Measurements from ENCODE around the gene ABHD5. TPM values are rescaled to one million over a fixed set of nuclear protein-coding genes. Genes with fewer than 3 reads are reported as not detected.

Gene ABHD5
- total RNA-seq, 1 donor from 2014 or later, result 41.5 TPM

DNA sequence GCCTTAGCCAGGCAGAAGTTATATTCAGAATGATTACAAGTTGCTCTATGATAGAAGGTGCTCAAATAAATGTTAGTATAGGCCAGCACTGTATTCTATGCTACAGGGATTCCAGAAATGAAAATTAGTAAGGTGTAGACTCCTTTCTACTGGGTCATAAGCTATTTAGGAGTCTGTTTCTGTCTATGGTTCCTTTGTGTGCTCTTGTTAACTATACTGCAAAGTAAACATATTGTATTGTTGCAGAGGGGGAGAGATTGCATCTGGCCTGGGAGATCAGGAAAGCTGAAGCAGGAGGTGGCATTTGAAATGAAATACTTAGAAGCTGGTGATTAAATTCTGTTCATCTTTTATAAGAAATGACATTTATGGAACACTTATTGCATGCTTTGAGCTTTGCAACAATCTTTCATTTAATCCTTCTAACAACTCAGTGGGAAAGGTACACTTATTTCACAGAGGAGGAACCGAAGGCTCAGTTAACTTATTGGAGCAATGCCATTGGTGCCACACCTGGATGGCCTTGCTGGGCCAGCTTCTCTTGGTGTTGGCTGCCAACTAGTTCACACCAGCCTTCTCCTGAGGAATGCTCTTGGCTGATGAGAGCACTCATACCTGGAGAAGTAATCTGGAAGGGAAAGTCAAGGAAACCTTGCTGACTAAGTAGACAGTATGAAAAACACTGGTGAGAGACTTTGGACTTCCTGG, 39.1 kb downstream of the ABHD5 start:
- TF ChIP-seq, protein P1, sequence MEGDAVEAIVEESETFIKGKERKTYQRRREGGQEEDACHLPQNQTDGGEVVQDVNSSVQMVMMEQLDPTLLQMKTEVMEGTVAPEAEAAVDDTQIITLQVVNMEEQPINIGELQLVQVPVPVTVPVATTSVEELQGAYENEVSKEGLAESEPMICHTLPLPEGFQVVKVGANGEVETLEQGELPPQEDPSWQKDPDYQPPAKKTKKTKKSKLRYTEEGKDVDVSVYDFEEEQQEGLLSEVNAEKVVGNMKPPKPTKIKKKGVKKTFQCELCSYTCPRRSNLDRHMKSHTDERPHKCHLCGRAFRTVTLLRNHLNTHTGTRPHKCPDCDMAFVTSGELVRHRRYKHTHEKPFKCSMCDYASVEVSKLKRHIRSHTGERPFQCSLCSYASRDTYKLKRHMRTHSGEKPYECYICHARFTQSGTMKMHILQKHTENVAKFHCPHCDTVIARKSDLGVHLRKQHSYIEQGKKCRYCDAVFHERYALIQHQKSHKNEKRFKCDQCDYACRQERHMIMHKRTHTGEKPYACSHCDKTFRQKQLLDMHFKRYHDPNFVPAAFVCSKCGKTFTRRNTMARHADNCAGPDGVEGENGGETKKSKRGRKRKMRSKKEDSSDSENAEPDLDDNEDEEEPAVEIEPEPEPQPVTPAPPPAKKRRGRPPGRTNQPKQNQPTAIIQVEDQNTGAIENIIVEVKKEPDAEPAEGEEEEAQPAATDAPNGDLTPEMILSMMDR (IDR thresholded peaks at IDR 0.05), result no peak
- ATAC-seq, result peak; percentile 82
- intact Hi-C loops (cut with DNase I), result no loop called here
- Histone ChIP-seq H3K4me3 (no peak overlapping the region), H3K36me3 (no peaks in the 10 kb centered on the region), H3K27me3 (no peaks in the 10 kb centered on the region), H3K27ac (no peak overlapping the region), H3K9me3 (no peaks in the 10 kb centered on the region), H3K4me1 (no peaks in the 10 kb centered on the region)
- DNase-seq, result no peak

DNA sequence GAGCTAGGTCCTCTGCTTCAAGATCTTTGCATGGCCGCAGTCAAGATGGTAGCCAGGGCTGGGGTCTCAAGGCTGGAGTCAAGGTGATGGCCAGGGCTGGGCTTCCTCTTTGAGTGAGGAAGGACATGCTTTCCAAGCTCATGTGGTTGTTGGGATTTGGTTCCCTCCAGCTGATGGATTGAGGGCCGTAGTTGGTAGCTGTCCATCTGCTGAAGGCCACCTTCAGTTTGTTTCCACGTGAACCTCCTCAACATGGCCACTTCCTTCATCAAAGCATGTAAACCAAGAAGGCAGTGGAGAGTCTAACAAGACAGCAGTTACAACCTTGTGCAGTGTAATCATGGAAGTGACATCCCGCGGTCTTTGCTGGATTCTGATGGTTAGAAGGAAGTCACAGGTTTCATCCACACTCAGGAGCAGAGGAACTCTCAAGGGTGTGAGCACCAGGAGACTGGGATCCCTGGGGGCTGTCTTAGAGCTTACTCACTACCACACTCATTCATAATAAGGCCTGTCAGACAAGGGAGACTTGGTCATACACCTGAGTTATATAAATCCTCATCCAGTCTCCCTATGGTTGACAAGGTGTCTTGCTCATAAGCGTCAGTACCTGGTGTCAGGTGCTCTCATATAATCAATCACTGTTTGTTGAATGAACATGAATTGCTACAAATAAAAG, 42.1 kb downstream of the ABHD5 start:
- Histone ChIP-seq H3K36me3 (no peaks in the 10 kb centered on the region), H3K27ac (no peak overlapping the region), H3K9me3 (no peaks in the 10 kb centered on the region), H3K4me1 (no peaks in the 10 kb centered on the region), H3K27me3 (no peaks in the 10 kb centered on the region), H3K4me3 (no peak overlapping the region)
- DNase-seq, result no peak
- intact Hi-C loops (cut with DNase I), result no loop called here
- TF ChIP-seq, protein P1 (IDR thresholded peaks at IDR 0.05), result no peak
- no peak for ATAC-seq

DNA sequence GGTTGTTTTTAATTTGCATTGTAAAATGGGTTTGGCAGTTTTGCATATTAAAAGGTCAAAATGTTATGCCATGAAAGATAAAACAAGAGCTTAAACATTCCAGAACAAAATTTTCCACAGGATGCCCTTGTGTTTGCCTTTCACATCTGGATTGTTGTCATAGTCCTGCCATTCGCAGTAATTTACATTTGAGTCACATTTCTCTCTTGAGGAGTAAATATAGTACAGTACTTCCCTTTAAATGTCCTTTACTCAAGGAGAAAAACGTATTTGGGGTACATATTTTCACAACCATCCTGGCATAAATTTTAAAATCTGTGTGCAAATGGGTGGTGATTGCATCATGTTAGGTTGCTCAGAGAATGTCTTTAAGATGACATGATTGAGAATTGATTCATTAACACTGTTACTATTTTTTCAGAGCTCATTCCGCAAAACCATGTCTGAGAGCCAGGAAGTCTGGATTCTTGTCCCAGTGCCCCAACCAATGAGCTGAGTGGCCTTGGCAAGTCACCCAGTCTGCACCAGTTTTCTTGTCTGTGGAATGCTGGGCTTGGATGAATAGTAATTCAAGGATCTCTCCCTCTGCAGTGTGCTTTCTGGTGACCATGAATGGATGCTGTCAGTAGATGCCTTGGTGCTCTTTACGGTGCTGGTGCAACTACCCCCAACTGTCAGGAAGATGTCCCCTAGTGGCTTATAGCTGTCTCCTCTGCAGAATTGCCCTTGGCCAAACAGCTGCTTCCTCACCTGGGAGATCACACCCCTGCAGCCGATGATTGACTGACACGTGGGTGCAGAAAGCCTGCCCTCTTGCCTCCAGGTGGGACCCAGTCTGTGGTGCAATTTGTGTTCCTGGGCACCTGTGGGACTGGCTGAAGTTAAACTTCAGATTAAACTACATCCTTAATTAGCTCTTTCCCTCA, 43.0 kb downstream of the ABHD5 start:
- intact Hi-C loops (cut with DNase I), result no loop called here
- DNase-seq, result no peak
- TF ChIP-seq, protein P1 (IDR thresholded peaks at IDR 0.05), result no peak
- no peak overlapping the region for H3K27ac ChIP-seq
- no peaks in the 10 kb centered on the region for H3K27me3 ChIP-seq
- no peaks in the 10 kb centered on the region for H3K36me3 ChIP-seq
- peak; percentile 61 for ATAC-seq
- H3K9me3 ChIP-seq, result no peaks in the 10 kb centered on the region
- no peaks in the 10 kb centered on the region for H3K4me1 ChIP-seq
- H3K4me3 ChIP-seq, result no peak overlapping the region

DNA sequence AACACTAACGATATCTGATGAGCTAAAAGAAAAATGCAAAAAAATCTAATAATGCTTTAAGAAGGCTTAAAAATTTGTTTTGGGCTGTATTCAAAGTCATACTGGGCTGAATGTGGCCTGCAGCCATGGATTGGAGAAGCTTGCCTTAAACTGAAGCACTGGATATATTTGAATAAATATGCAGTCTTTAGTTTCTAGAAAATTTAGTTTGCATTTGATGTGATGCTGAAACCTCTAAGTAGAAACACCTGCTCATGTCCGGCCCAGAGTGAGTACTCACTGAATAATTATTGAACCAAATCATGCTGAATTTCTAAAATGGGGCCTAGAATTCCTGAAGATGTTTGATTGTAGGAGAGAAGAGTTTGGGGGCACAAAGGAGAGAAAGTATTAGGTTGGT, 43.9 kb downstream of the ABHD5 start:
- Histone ChIP-seq H3K27me3 (no peaks in the 10 kb centered on the region), H3K27ac (no peak overlapping the region), H3K9me3 (no peaks in the 10 kb centered on the region), H3K4me1 (no peaks in the 10 kb centered on the region), H3K36me3 (no peaks in the 10 kb centered on the region), H3K4me3 (no peak overlapping the region)
- DNase-seq (no peak), ATAC-seq (no peak)
- TF ChIP-seq, protein P1 (IDR thresholded peaks at IDR 0.05), result no peak
- intact Hi-C loops (cut with DNase I), result no loop called here

DNA sequence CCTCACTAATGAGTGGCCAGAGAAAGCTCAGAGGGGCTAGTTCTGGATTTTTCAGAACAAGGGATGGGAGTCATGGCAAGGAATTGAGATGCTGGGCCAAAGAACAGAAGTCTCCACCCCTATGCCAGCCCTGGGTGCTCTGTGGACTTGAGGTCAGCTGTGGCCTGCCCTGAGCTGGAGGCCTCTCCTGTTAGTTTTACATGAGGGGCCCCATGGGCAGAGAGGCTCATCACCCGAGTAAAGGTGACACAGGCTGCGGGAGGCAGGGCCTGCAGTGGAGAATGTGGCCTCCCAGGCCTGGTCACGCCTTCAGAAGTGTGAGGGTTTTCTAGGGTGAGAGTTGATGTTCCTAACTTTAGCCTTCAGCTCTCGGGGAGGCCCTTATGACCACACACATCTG, 44.9 kb downstream of the ABHD5 start:
- Histone ChIP-seq H3K36me3 (no peaks in the 10 kb centered on the region), H3K27me3 (no peaks in the 10 kb centered on the region), H3K4me3 (no peak overlapping the region), H3K27ac (no peak overlapping the region), H3K9me3 (no peaks in the 10 kb centered on the region), H3K4me1 (no peaks in the 10 kb centered on the region)
- intact Hi-C loops (cut with DNase I), result no loop called here
- ATAC-seq (no peak), DNase-seq (no peak)
- TF ChIP-seq, protein P1 (IDR thresholded peaks at IDR 0.05), result no peak

Data from upper lobe of right lung (tissue), 1 donor.